K562 (cell line): ENCODE results near the gene KCNQ2. TPM values are rescaled to one million over a fixed set of nuclear protein-coding genes. Genes with fewer than 3 reads are reported as not detected.

Experiments used
- ATAC-seq: fragments of 200-7000 bp; cut with Tn5 transposase; 3 replicates; pipeline ENCODE4 v1.9.1; 2020; ENCODE audit warnings: moderate library complexity
- BruUV-seq: library from RNA; stranded (reverse); fragments of 400-500 nt; replicated peaks from 2 replicates; lab custom pipeline; 2021; lab: Mats Ljungman, UMichigan
- CTCF ChIA-PET: fragments of 300-600 bp; formaldehyde crosslinking; extraction: SDS; loops from one replicate; lab custom pipeline; 2021; ENCODE audit warnings: low intra/inter-chr PET ratio; lab: Yijun Ruan, JAX
- POLR2A ChIA-PET: fragments of 300-600, 350-650 bp; sonication (Branson Sonifier 250); formaldehyde crosslinking; extraction: SDS; loops from one replicate; lab custom pipeline; 2021; ENCODE audit warnings: antibody characterized with exemption, inconsistent platforms; lab: Yijun Ruan, JAX
- DNase-seq, 4 experiments: peaks; one replicate each; pipeline versions ENCODE4 v3.0.0 to v3.0.0-alpha.2; 2011 to 2018; ENCODE audit warnings: low spot score in 3 of 4, mixed read lengths in 3 of 4; ENCODE audit errors: extremely low read depth in 1 of 4
- FAIRE-seq: peaks from 2 replicates; lab custom pipeline; 2011; peaks lifted over from hg19 to GRCh38; lab: Jason Lieb, UNC
- H2AFZ ChIP-seq: 2 replicates; pipeline ENCODE4 v1.6.0; 2011; ENCODE audit warnings: low read depth, low read length, control low read depth, inconsistent platforms
- H3K27ac ChIP-seq: fragments of 200-600 bp; 3 replicates; pipeline ENCODE4 v1.8.0; 2011; ENCODE audit warnings: low read depth, mild to moderate bottlenecking, control low read depth, inconsistent platforms, low read length, moderate library complexity, mixed read lengths; ENCODE audit errors: extremely low read depth
- H3K27me3 ChIP-seq, 2 experiments: fragments of 300-600 bp in 1 of 2; 2 replicates in 1 of 2; 3 replicates in 1 of 2; pipeline versions ENCODE4 v1.6.0 to v1.8.0; 2011; ENCODE audit warnings: inconsistent platforms in 2 of 2, low read length in 2 of 2, mild to moderate bottlenecking in 1 of 2, mixed read lengths in 1 of 2, moderate library complexity in 1 of 2; ENCODE audit not compliant: control insufficient read depth in 2 of 2, insufficient read depth in 2 of 2
- H3K36me3 ChIP-seq: fragments of 300-600 bp; 3 replicates; pipeline ENCODE4 v1.8.0; 2011; ENCODE audit warnings: mild to moderate bottlenecking, low read length, inconsistent platforms; ENCODE audit not compliant: control insufficient read depth, insufficient read depth
- H3K4me1 ChIP-seq, 2 experiments: fragments of 200-600 bp in 1 of 2; replicated peaks in 1 of 2; 2 replicates in 1 of 2; 3 replicates in 1 of 2; pipeline versions ENCODE4 v1.5.1 to v1.8.0; 2011; ENCODE audit warnings: inconsistent platforms in 2 of 2, low read length in 2 of 2, mild to moderate bottlenecking in 1 of 2, mixed read lengths in 1 of 2, moderate library complexity in 1 of 2; ENCODE audit not compliant: control insufficient read depth in 2 of 2, insufficient read depth in 2 of 2
- H3K4me2 ChIP-seq: 2 replicates; pipeline ENCODE4 v1.6.1; 2011; ENCODE audit warnings: low read length, control low read depth, inconsistent platforms, mixed read lengths; ENCODE audit not compliant: insufficient read depth
- H3K4me3 ChIP-seq: fragments of 200-600 bp; sonication (generic), shearing (Covaris generic); 2 replicates; pipeline ENCODE4 v1.5.1; 2016; ENCODE audit warnings: control low read depth, inconsistent platforms
- H3K79me2 ChIP-seq: fragments of 200-600 bp; 3 replicates; pipeline ENCODE4 v1.8.0; 2011; ENCODE audit warnings: low read length, inconsistent platforms; ENCODE audit not compliant: control insufficient read depth, insufficient read depth
- H3K9ac ChIP-seq, 2 experiments: 2 replicates each; pipeline versions ENCODE4 v1.6.0 to v1.6.1; 2011; ENCODE audit warnings: low read depth in 2 of 2, low read length in 2 of 2, control low read depth in 1 of 2, inconsistent platforms in 1 of 2, mild to moderate bottlenecking in 1 of 2, mixed read lengths in 1 of 2; ENCODE audit not compliant: insufficient read depth in 1 of 2
- H3K9me1 ChIP-seq: one replicate; pipeline ENCODE4 v1.6.0; 2011; ENCODE audit warnings: inconsistent platforms, mild to moderate bottlenecking, low read length, moderate library complexity; ENCODE audit not compliant: control insufficient read depth, insufficient read depth
- H3K9me3 ChIP-seq: replicated peaks from 2 replicates; pipeline ENCODE4 v1.5.1; 2011; ENCODE audit warnings: low read depth, low read length, inconsistent platforms; ENCODE audit not compliant: control insufficient read depth, insufficient read depth
- H4K20me1 ChIP-seq: replicated peaks from 2 replicates; pipeline ENCODE4 v1.6.1; 2011; ENCODE audit warnings: low read length, inconsistent platforms, mixed read lengths; ENCODE audit not compliant: control insufficient read depth, insufficient read depth
- CCAR2 ChIP-seq: fragments of 200-400 bp; formaldehyde crosslinking; IDR thresholded peaks from 2 replicates; pipeline ENCODE4 v1.6.1; 2017; ENCODE audit warnings: mild to moderate bottlenecking, low read depth, low read length
- CGGBP1 ChIP-seq: fragments of 250-450 bp; sonication (Bioruptor Pico); IDR thresholded peaks from 2 replicates; pipeline ENCODE4 v1.9.0; 2021; ENCODE audit warnings: mild to moderate bottlenecking
- CHCHD3 ChIP-seq: fragments of 250-450 bp; sonication (Bioruptor Pico); IDR thresholded peaks from 2 replicates; pipeline ENCODE4 v2.1.2; 2022; ENCODE audit warnings: mild to moderate bottlenecking
- COPS2 ChIP-seq: fragments of 450-650 bp; conservative IDR thresholded peaks from 2 replicates; pipeline ENCODE4 v1.6.1; 2016; ENCODE audit warnings: mild to moderate bottlenecking, moderate library complexity
- KDM1A ChIP-seq, 2 experiments: fragments of 450-650 bp; IDR thresholded peaks; 2 replicates each; pipeline ENCODE4 v1.6.1; 2016; ENCODE audit warnings: mild to moderate bottlenecking in 2 of 2
- MAFK ChIP-seq: IDR thresholded peaks from 2 replicates; pipeline ENCODE4 v1.6.1; 2011; ENCODE audit warnings: low read length, improper control_type of control experiment
- NCOR1 ChIP-seq: fragments of 450-650 bp; IDR thresholded peaks from 2 replicates; pipeline ENCODE4 v1.6.1; 2016; ENCODE audit warnings: mild to moderate bottlenecking, moderate library complexity
- PATZ1 ChIP-seq: fragments of 250-450 bp; sonication (Bioruptor Pico); IDR thresholded peaks from 2 replicates; pipeline ENCODE4 v1.5.0; 2020; ENCODE audit warnings: mild to moderate bottlenecking, borderline replicate concordance
- PURB ChIP-seq: sonication (generic); formaldehyde crosslinking; IDR thresholded peaks from 2 replicates; pipeline ENCODE4 v1.9.0; 2021; ENCODE audit warnings: low read depth, mild to moderate bottlenecking, missing genetic modification reagents
- SLC30A9 ChIP-seq: fragments of 250-450 bp; sonication (Bioruptor Pico); IDR thresholded peaks from 2 replicates; pipeline ENCODE4 v1.8.0; 2022; ENCODE audit warnings: mild to moderate bottlenecking, moderate library complexity
- ZBTB12 ChIP-seq: fragments of 250-450 bp; sonication (Bioruptor Pico); IDR thresholded peaks from 2 replicates; pipeline ENCODE4 v1.4.0; 2020
- ZNF217 ChIP-seq: sonication (generic); formaldehyde crosslinking; IDR thresholded peaks from 2 replicates; pipeline ENCODE4 v1.8.0; 2022; ENCODE audit warnings: mild to moderate bottlenecking, missing genetic modification reagents
- ZNF253 ChIP-seq: fragments of 250-450 bp; sonication (Bioruptor Pico); conservative IDR thresholded peaks from 2 replicates; pipeline ENCODE4 v1.6.1; 2021; ENCODE audit warnings: mild to moderate bottlenecking
- ZNF511 ChIP-seq: sonication (generic); formaldehyde crosslinking; IDR thresholded peaks from 2 replicates; pipeline ENCODE4 v1.8.0; 2022; ENCODE audit warnings: mild to moderate bottlenecking, missing genetic modification reagents
- WGBS: fragments of 100-300 bp; shearing (Covaris generic); methylation state at CpG from one replicate; pipeline ENCODE4 v1.1.6; 2016; ENCODE audit warnings: low coverage, mixed read lengths; ENCODE audit not compliant: insufficient coverage; ENCODE audit errors: missing lambda C conversion rate; 5-methylcytosine and 5-hydroxymethylcytosine counted together
- in situ Hi-C: fragments of 300-500 bp; cut with MboI; formaldehyde crosslinking; loops from 4 replicates; pipeline ENCODE4 v1.15.0; 2018; ENCODE audit warnings: inconsistent platforms, mixed read lengths
- intact Hi-C: fragments of 100-400 bp; cut with micrococcal nuclease; formaldehyde crosslinking; loops from 2 replicates; pipeline ENCODE4 v1.14.2; 2022
- polyA plus RNA-seq, 8 experiments: library from polyadenylated mRNA; depleted of rRNA in 4 of 8; stranded (reverse) in 5 of 8; unstranded in 3 of 8; fragments of >200 nt; fragmentation: Nextera tagmentation in 2 of 8; fragmentation: Illumina TruSeq in 1 of 8; extraction: Ambion mirVana in 2 of 8; extraction: Trizol in 1 of 8; gene quantifications; 2 replicates each; pipeline versions ENCODE4 v1.2.1 to v1.2.3, GENCODE V29; 2011 to 2014; ENCODE audit warnings: inconsistent platforms in 1 of 8, missing spikeins in 1 of 8
- total RNA-seq, 7 experiments: library from RNA; depleted of rRNA in 6 of 7; stranded (reverse); fragments of >200 nt in 6 of 7; fragmentation: Illumina TruSeq in 2 of 7; extraction: Trizol in 2 of 7; gene quantifications; 2 replicates each; pipeline versions ENCODE4 v1.2.1 to v1.2.3, GENCODE V29; 2011 to 2021; ENCODE audit warnings: low replicate concordance in 1 of 7
- TF ChIP-seq, protein P1 (sequence below): IDR thresholded peaks from 2 replicates; pipeline ENCODE4 v1.6.1; 2014; ENCODE audit warnings: antibody characterized with exemption

The KCNQ2 gene
- total and polyA plus RNA-seq, 9 of the 15 experiments (the other 6 are each of a cell fraction or from before 2014, with no cell fraction given), result 0.13 to 0.16 TPM; not detected in 7

- peaks cover 24% of the 10 kb centered on the region for H4K20me1 ChIP-seq
- no peak for DNase-seq
- POLR2A ChIA-PET, result interaction anchor here (0.5 kb wide), 1 partner anchor 148 kb away, joined by 3 read pairs; no protein-coding TSS in a partner anchor
- TF ChIP-seq CCAR2 (no peak), ZNF253 (CRISPR knock-in tag) (no peak), COPS2 (no peak), SLC30A9 (CRISPR knock-in tag) (no peak), ZNF511 (CRISPR knock-in tag) (no peak), PATZ1 (CRISPR knock-in tag) (no peak), KDM1A (IDR thresholded peaks at IDR 0.05) (no peak), PURB (CRISPR knock-in tag) (no peak), NCOR1 (no peak), MAFK (no peak), ZNF217 (CRISPR knock-in tag) (no peak), ZBTB12 (CRISPR knock-in tag) (no peak), CGGBP1 (no peak), CHCHD3 (CRISPR knock-in tag) (no peak)
- TF ChIP-seq, protein P1, sequence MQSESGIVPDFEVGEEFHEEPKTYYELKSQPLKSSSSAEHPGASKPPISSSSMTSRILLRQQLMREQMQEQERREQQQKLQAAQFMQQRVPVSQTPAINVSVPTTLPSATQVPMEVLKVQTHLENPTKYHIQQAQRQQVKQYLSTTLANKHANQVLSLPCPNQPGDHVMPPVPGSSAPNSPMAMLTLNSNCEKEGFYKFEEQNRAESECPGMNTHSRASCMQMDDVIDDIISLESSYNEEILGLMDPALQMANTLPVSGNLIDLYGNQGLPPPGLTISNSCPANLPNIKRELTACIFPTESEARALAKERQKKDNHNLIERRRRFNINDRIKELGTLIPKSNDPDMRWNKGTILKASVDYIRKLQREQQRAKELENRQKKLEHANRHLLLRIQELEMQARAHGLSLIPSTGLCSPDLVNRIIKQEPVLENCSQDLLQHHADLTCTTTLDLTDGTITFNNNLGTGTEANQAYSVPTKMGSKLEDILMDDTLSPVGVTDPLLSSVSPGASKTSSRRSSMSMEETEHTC, result no peak
- TF ChIP-seq, all 486 proteins: peak for 0
- Histone ChIP-seq H3K79me2 (no peaks in the 10 kb centered on the region), H3K4me3 (no peak overlapping the region), H3K27ac (no peak overlapping the region), H3K27me3 (peaks cover 38 to 87% of the 10 kb centered on the region in 2 experiments), H3K36me3 (no peaks in the 10 kb centered on the region), H2AFZ (no peak overlapping the region), H3K9ac (no peak overlapping the region; a peak in 1 of 4 replicates), H3K4me1 (peaks cover 0 to 33% of the 10 kb centered on the region in 2 experiments; a peak in 2 of 5 replicates), H3K4me2 (no peak overlapping the region), H3K9me1 (no peaks in the 10 kb centered on the region), H3K9me3 (no peaks in the 10 kb centered on the region)
- ATAC-seq (no peak), FAIRE-seq (no peak)
- intact Hi-C loops, result no loop called here
- no TSS peak for BruUV-seq
- CTCF ChIA-PET, result no interaction called here
- WGBS, result 15% methylated on average over 19 of the region's 46 CpGs
- in situ Hi-C loops, result no loop called here
Observed at GRCh38 chr20:63471002-63471716, 1.3 kb downstream of the KCNQ2 start.
